ENCODE results near the gene MYH11. TPM values are rescaled to one million over a fixed set of nuclear protein-coding genes. Genes with fewer than 3 reads are reported as not detected.

The MYH11 gene
- total and polyA plus RNA-seq, 2 experiments from 2014 or later: 2.0 to 12.2 TPM

- no peak for TF ChIP-seq CTCF (IDR thresholded peaks at IDR 0.05; ENCODE audit: low read depth, low read length)
- Histone ChIP-seq H3K4me1 (ENCODE audit: low read depth) (peaks cover 7% of the 10 kb centered on the region), H3K27ac (no peak overlapping the region), H3K4me3 (no peak overlapping the region), H3K27me3 (peaks cover 77% of the 10 kb centered on the region), H3K36me3 (no peaks in the 10 kb centered on the region), H3K9me3 (ENCODE audit: low read depth) (no peaks in the 10 kb centered on the region)
- no peak for DNase-seq (ENCODE audit: low read depth in 1 of 2, low spot score in 1 of 2)
Measured at GRCh38 chr16:15832241-15832640, 24.6 kb downstream of the MYH11 start.

GRCh38 chr16:15830832-15831451, 25.9 kb downstream of the MYH11 start:
- Histone ChIP-seq H3K27me3 (peaks cover 82% of the 10 kb centered on the region), H3K4me1 (ENCODE audit: low read depth) (peaks cover 7% of the 10 kb centered on the region), H3K27ac (no peak overlapping the region), H3K36me3 (no peaks in the 10 kb centered on the region), H3K9me3 (ENCODE audit: low read depth) (no peaks in the 10 kb centered on the region), H3K4me3 (no peak overlapping the region)
- DNase-seq (ENCODE audit: low read depth in 1 of 2, low spot score in 1 of 2): no peak
- no peak for TF ChIP-seq CTCF (IDR thresholded peaks at IDR 0.05; ENCODE audit: low read depth, low read length)

GRCh38 chr16:15829460-15829859, 27.4 kb downstream of the MYH11 start:
- H3K36me3 ChIP-seq: no peaks in the 10 kb centered on the region
- H3K27me3 ChIP-seq: peaks cover 94% of the 10 kb centered on the region
- no peaks in the 10 kb centered on the region for H3K4me1 ChIP-seq (ENCODE audit: low read depth)
- TF ChIP-seq CTCF (IDR thresholded peaks at IDR 0.05; ENCODE audit: low read depth, low read length): peak; percentile 3
- no peak overlapping the region for H3K4me3 ChIP-seq
- H3K9me3 ChIP-seq (ENCODE audit: low read depth): no peaks in the 10 kb centered on the region
- H3K27ac ChIP-seq: no peak overlapping the region
- DNase-seq (ENCODE audit: low read depth in 1 of 2, low spot score in 1 of 2): peak; percentile 45 to 75

- Histone ChIP-seq H3K4me3 (no peak overlapping the region), H3K27ac (no peak overlapping the region), H3K36me3 (no peaks in the 10 kb centered on the region), H3K27me3 (peaks cover 97% of the 10 kb centered on the region), H3K9me3 (ENCODE audit: low read depth) (no peaks in the 10 kb centered on the region), H3K4me1 (ENCODE audit: low read depth) (no peaks in the 10 kb centered on the region)
- no peak for DNase-seq (ENCODE audit: low read depth in 1 of 2, low spot score in 1 of 2)
- no peak for TF ChIP-seq CTCF (IDR thresholded peaks at IDR 0.05; ENCODE audit: low read depth, low read length)
Measured at GRCh38 chr16:15827709-15828343, 29.0 kb downstream of the MYH11 start.

- H3K9me3 ChIP-seq (ENCODE audit: low read depth): no peaks in the 10 kb centered on the region
- no peak for TF ChIP-seq CTCF (IDR thresholded peaks at IDR 0.05; ENCODE audit: low read depth, low read length)
- H3K27me3 ChIP-seq: peaks cover 97% of the 10 kb centered on the region
- H3K36me3 ChIP-seq: no peaks in the 10 kb centered on the region
- no peak overlapping the region for H3K4me3 ChIP-seq
- no peak for DNase-seq (ENCODE audit: low read depth in 1 of 2, low spot score in 1 of 2)
- no peaks in the 10 kb centered on the region for H3K4me1 ChIP-seq (ENCODE audit: low read depth)
- H3K27ac ChIP-seq: no peak overlapping the region
Measured at GRCh38 chr16:15827299-15827698, 29.5 kb downstream of the MYH11 start.

Measured in cardiac muscle cell (in vitro differentiated cells and primary cell).